Activated naive CD8-positive, alpha-beta T cell treated with anti-CD3 and anti-CD28 coated beads, Interleukin-2, amount 10 ng/mL, durations not matched to agents 7 days and 5 days (primary cell): ENCODE results near the gene PPP1R37. TPM values are rescaled to one million over a fixed set of nuclear protein-coding genes. Genes with fewer than 3 reads are reported as not detected.

Source experiments
- ATAC-seq: fragments of 150-1000 bp; cut with Tn5 transposase; one replicate; pipeline ENCODE4 v1.10.0; 2021; ENCODE audit warnings: low read depth, moderate library complexity
- POLR2A ChIA-PET: fragments of 350-600 bp; sonication (Branson Sonifier 250); formaldehyde crosslinking; loops from one replicate; lab custom pipeline; 2021; ENCODE audit warnings: antibody characterized with exemption; lab: Charles Lee
- DNase-seq: peaks from one replicate; pipeline ENCODE4 v3.0.0; 2021
- H3K27ac Mint-ChIP-seq: one replicate; pipeline ENCODE4 v1.8.0; 2022; ENCODE audit warnings: mild to moderate bottlenecking, mixed read lengths
- H3K27me3 Mint-ChIP-seq: one replicate; pipeline ENCODE4 v1.8.0; 2022; ENCODE audit warnings: mild to moderate bottlenecking, moderate library complexity, mixed read lengths
- H3K36me3 Mint-ChIP-seq: one replicate; pipeline ENCODE4 v1.8.0; 2021; ENCODE audit warnings: mild to moderate bottlenecking, mixed read lengths
- H3K4me1 Mint-ChIP-seq: one replicate; pipeline ENCODE4 v1.8.0; 2021; ENCODE audit warnings: mixed read lengths
- H3K4me3 Mint-ChIP-seq: one replicate; pipeline ENCODE4 v1.8.0; 2022; ENCODE audit warnings: mild to moderate bottlenecking, moderate library complexity, mixed read lengths
- H3K9me3 Mint-ChIP-seq: one replicate; pipeline ENCODE4 v1.8.0; 2021; ENCODE audit warnings: mixed read lengths
- total RNA-seq, 2 experiments: library from RNA; stranded (reverse); gene quantifications; one replicate each; pipeline ENCODE4 v1.2.3, GENCODE V29; 2021

The PPP1R37 gene
- total RNA-seq, 2 experiments from 2014 or later, result 29.5 to 31.9 TPM

- H3K36me3 Mint-ChIP-seq, result peaks cover 1% of the 10 kb centered on the region
- no peaks in the 10 kb centered on the region for H3K9me3 Mint-ChIP-seq
- H3K27me3 Mint-ChIP-seq, result peaks cover 12% of the 10 kb centered on the region
- H3K4me1 Mint-ChIP-seq, result peaks cover 12% of the 10 kb centered on the region
- DNase-seq, result no peak
- no peak overlapping the region for H3K27ac Mint-ChIP-seq
- no peak for ATAC-seq
- POLR2A ChIA-PET, result no interaction called here
- H3K4me3 Mint-ChIP-seq, result no peak overlapping the region
These were observed 69.0 kb downstream of the PPP1R37 start for GRCh38 chr19:45161738-45162607.

GRCh38 chr19:45162608-45163143 lies 69.7 kb downstream of the PPP1R37 start:
- DNase-seq (no peak), ATAC-seq (no peak)
- H3K4me3 Mint-ChIP-seq, result no peak overlapping the region
- peaks cover 2% of the 10 kb centered on the region for H3K36me3 Mint-ChIP-seq
- peaks cover 12% of the 10 kb centered on the region for H3K4me1 Mint-ChIP-seq
- no peaks in the 10 kb centered on the region for H3K9me3 Mint-ChIP-seq
- POLR2A ChIA-PET, result no interaction called here
- peaks cover 7% of the 10 kb centered on the region for H3K27me3 Mint-ChIP-seq
- no peak overlapping the region for H3K27ac Mint-ChIP-seq

- no peaks in the 10 kb centered on the region for H3K9me3 Mint-ChIP-seq
- no peak overlapping the region for H3K27ac Mint-ChIP-seq
- POLR2A ChIA-PET, result interaction anchor here (2.0 to 2.1 kb wide), 2 partner anchors 10 to 15 kb away, joined by 11 to 22 read pairs; partner anchors contain the start of genes BLOC1S3 and TRAPPC6A
These were observed 70.2 kb downstream of the PPP1R37 start for GRCh38 chr19:45163156-45163555.

DNA sequence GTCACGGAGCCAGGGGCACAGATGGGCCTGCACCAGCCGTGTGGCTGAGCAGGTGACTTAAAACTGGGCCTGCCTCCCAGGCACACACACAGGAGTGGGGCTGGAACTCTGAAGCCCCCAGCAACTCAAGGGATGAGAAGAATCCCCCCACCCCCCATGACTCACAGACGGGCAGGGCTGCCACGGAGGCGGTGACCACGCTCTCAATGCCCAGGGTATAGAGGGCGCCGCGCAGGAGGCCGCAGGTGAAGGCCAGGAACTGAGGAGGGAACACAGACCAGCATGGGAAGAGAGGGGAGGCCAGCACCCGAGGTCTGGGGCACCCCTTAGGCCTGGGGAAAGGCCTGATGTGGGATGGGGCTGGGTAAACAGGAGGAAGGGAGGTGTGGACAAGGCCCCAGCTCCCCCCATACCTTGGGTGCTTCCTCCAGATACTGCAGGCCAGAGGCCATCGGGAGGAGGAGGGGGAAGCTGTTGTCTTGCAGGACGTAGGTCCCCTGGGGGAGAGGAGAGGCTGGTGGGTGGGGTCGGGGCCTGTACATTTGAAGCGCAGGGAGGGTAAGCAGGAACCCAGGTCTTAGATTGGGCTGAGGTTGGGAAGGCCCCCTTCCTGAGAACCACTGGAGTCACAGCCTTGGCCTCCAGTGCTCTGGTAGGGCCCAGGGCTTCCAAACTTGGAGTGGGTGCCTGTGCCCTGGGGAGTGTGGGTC lies 70.9 kb downstream of the PPP1R37 start:
- H3K4me1 Mint-ChIP-seq, result peaks cover 14% of the 10 kb centered on the region
- ATAC-seq (no peak), DNase-seq (no peak)
- H3K36me3 Mint-ChIP-seq, result peaks cover 3% of the 10 kb centered on the region
- H3K4me3 Mint-ChIP-seq, result peak overlapping the region; percentile 48
- H3K27ac Mint-ChIP-seq, result peak overlapping the region; percentile 83
- H3K9me3 Mint-ChIP-seq, result no peaks in the 10 kb centered on the region
- H3K27me3 Mint-ChIP-seq, result no peaks in the 10 kb centered on the region
- POLR2A ChIA-PET, result interaction anchor here (0.5 to 2.1 kb wide), 6 partner anchors 9 to 61 kb away, joined by 3 to 22 read pairs (median 4); partner anchors contain the start of genes BLOC1S3 and TRAPPC6A

More at GRCh38 chr19:45163156-45163555, 70.2 kb downstream of the PPP1R37 start:
- peaks cover 3% of the 10 kb centered on the region for H3K27me3 Mint-ChIP-seq
- peaks cover 2% of the 10 kb centered on the region for H3K36me3 Mint-ChIP-seq
- H3K4me3 Mint-ChIP-seq, result no peak overlapping the region
- DNase-seq (no peak), ATAC-seq (no peak)
- H3K4me1 Mint-ChIP-seq, result peaks cover 12% of the 10 kb centered on the region

DNA sequence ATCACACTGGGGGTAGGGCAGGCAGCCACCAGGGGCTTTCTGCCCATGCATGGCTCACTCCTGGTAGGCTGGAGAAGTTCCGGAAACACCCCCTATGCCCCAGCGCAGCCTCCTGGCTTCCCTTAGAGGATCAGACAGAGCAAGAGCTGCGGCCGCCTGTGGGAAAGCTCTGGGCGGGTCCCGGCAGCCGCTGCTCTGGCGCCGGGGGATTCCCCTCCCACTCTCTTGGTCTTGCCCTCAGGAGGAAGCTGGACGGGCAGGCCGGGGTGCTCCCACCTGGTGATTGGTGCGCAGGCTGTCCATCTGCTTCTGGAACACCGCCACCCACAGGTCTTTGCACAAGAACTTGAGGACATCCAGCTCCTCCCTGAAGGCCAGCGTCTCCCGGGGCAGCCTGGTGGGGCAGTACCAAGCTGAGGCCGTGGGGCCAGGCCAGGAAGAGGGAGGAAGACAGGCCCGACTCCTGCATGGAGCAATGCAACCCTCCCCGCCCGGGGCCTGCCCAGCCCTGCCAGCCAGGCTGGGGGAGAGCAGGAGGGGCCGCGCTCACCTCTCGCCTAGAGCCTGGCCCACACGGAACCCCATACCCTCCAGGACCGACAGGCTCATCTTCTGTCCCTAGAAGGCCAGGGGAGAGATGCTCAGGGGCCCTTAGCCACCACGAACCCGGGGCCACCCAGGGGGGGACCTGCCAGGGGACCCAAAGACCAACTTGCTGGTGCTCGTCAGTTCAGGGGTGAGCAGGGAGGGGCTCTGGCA lies 71.8 kb downstream of the PPP1R37 start:
- Mint-ChIP-seq H3K36me3 (peaks cover 3% of the 10 kb centered on the region), H3K27ac (peak overlapping the region; percentile 83), H3K9me3 (no peaks in the 10 kb centered on the region), H3K4me3 (peak overlapping the region; percentile 48), H3K4me1 (peaks cover 14% of the 10 kb centered on the region), H3K27me3 (no peaks in the 10 kb centered on the region)
- DNase-seq (peak; percentile 74), ATAC-seq (peak; percentile 83)
- POLR2A ChIA-PET, result interaction anchor here (0.5 to 2.1 kb wide), 7 partner anchors 8 to 72 kb away, joined by 3 to 22 read pairs (median 4); partner anchors contain the start of genes BLOC1S3 and TRAPPC6A

- Mint-ChIP-seq H3K4me1 (peaks cover 25% of the 10 kb centered on the region), H3K36me3 (peaks cover 3% of the 10 kb centered on the region), H3K27ac (peak overlapping the region; percentile 68), H3K4me3 (no peak overlapping the region), H3K27me3 (no peaks in the 10 kb centered on the region), H3K9me3 (no peaks in the 10 kb centered on the region)
- ATAC-seq (no peak), DNase-seq (no peak)
- POLR2A ChIA-PET, result interaction anchor here (0.7 to 1.2 kb wide), 2 partner anchors 75 to 718 kb away, joined by 3 to 5 read pairs; no protein-coding TSS in a partner anchor
These were observed 73.8 kb downstream of the PPP1R37 start for GRCh38 chr19:45166723-45167252.

DNA sequence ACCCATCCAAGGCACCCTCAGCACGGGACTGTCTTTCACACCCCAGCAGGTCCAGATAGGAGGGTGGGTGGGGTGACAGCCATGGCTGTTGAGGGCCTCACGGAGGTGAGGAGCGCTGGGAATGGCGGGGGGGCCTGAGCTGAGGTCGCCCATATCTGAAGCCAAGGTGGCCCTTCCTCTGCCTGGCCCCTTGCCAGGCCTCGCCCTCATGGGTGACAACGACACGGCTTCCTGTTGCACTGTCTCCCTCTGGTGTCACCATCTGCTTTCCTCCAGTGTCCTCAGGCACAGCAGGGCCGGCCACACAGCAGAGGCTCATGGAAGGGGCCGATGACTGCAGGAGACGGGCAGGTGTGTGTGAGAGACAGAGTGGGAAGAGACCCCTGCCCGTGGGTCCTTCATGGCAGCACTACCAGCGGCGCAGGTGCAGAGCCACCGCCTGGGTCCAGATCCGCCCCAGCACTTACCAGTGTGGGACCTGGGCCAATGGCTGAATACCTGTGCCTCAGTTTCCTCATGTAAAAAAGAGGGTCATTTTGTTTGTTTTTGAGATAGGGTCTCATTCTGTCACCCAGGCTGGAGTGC lies 75.9 kb downstream of the PPP1R37 start:
- no peak for DNase-seq
- no peaks in the 10 kb centered on the region for H3K9me3 Mint-ChIP-seq
- H3K27me3 Mint-ChIP-seq, result no peaks in the 10 kb centered on the region
- H3K36me3 Mint-ChIP-seq, result peaks cover 3% of the 10 kb centered on the region
- ATAC-seq, result no peak
- peak overlapping the region; percentile 60 for H3K27ac Mint-ChIP-seq
- no peak overlapping the region for H3K4me3 Mint-ChIP-seq
- H3K4me1 Mint-ChIP-seq, result peaks cover 37% of the 10 kb centered on the region
- POLR2A ChIA-PET, result interaction anchor here (1.1 to 1.4 kb wide), 2 partner anchors 9 to 16 kb away, joined by 3 to 5 read pairs; no protein-coding TSS in a partner anchor

DNA sequence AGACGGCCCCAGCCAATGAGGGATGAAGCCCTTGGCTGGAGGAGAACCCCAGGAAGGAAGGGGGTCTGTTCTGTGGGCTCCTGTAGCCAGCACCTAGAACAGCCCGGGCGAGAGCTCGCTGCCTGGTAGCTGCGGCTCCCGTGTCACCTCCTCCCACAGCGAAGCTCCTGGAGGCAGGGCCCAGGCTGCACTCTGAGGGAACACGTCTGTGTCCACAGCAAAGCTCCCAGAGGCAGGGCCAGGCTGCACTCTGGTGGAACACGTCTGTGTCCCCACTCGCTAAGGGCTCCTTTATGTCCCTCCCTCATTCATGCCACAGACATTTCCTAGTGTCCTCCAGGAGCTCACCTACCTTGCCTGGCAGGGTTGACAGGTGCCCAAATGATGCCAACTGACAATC lies 76.6 kb downstream of the PPP1R37 start:
- DNase-seq, result no peak
- POLR2A ChIA-PET, result interaction anchor here (1.1 to 1.4 kb wide), 2 partner anchors 10 to 16 kb away, joined by 3 to 5 read pairs; no protein-coding TSS in a partner anchor
- Mint-ChIP-seq H3K36me3 (peaks cover 3% of the 10 kb centered on the region), H3K9me3 (no peaks in the 10 kb centered on the region), H3K4me1 (peaks cover 36% of the 10 kb centered on the region), H3K27ac (peak overlapping the region; percentile 68), H3K4me3 (peak overlapping the region; percentile 22), H3K27me3 (no peaks in the 10 kb centered on the region)
- no peak for ATAC-seq

DNA sequence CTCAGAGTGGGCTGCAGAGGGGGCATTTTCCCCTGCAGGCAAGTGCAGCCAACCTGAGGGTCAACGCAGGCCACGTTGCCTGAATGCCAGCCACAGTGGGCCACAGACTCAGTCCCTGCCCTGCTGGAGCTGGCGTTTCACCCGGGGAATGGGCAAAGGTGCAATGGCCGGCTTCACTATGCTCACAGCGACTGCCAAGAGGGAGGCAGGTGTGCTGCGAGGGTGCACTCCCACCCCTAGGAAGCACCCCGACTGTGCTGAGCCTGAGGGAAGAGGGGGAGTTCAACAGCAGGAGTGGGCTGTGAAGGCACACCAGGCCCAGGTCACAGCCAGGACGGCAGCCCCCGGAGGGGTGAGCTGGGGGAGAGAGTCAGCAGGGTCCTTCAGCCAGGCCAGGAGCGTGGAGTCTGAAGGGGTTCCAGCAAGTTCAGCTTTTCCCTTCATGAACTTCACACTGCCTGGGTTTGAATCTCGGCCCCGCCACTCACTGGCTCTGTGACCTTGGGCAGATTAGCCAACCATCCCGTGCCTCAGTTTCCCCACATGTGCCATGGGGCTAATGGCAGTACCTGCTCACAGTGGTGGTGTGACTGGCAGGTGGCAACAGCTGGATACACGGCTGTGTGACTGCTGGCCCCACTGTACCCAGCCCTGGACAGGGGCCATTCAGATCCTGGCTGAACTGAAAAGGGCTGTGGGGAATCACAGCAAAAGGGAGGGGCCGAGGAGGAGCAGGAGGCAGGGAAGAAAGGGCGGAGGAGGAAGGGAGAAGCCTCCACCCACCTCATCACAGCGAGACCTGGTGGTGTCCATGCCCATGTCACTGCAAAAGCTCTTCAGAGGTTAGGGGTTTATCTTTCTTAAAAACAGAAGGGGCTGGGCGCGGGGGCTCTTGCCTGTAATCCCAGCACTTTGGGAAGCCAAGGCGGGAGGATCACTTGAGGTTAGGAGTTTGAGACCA lies 77.4 kb downstream of the PPP1R37 start:
- POLR2A ChIA-PET, result interaction anchor here (1.1 to 1.6 kb wide), 3 partner anchors 11 to 78 kb away, joined by 3 to 7 read pairs (median 5); partner anchors contain the start of gene PPP1R37
- H3K9me3 Mint-ChIP-seq, result no peaks in the 10 kb centered on the region
- H3K27me3 Mint-ChIP-seq, result no peaks in the 10 kb centered on the region
- ATAC-seq (no peak), DNase-seq (no peak)
- H3K4me3 Mint-ChIP-seq, result peak overlapping the region; percentile 78
- H3K27ac Mint-ChIP-seq, result peak overlapping the region; percentile 91
- peaks cover 36% of the 10 kb centered on the region for H3K4me1 Mint-ChIP-seq
- peaks cover 3% of the 10 kb centered on the region for H3K36me3 Mint-ChIP-seq

- ATAC-seq, result peak; percentile 84
- peaks cover 37% of the 10 kb centered on the region for H3K4me1 Mint-ChIP-seq
- H3K27me3 Mint-ChIP-seq, result no peaks in the 10 kb centered on the region
- DNase-seq, result peak; percentile 50
- POLR2A ChIA-PET, result interaction anchor here (1.6 kb wide), 1 partner anchor 79 kb away, joined by 7 read pairs; the partner anchor contains the start of gene PPP1R37
- H3K27ac Mint-ChIP-seq, result peak overlapping the region; percentile 91
- no peaks in the 10 kb centered on the region for H3K9me3 Mint-ChIP-seq
- peak overlapping the region; percentile 78 for H3K4me3 Mint-ChIP-seq
- H3K36me3 Mint-ChIP-seq, result peaks cover 3% of the 10 kb centered on the region
These were observed 78.2 kb downstream of the PPP1R37 start for GRCh38 chr19:45171211-45171623.

GRCh38 chr19:45172173-45172572 lies 79.2 kb downstream of the PPP1R37 start:
- Mint-ChIP-seq H3K27ac (peak overlapping the region; percentile 82), H3K36me3 (peaks cover 1% of the 10 kb centered on the region), H3K9me3 (no peaks in the 10 kb centered on the region), H3K4me3 (peak overlapping the region; percentile 60), H3K27me3 (no peaks in the 10 kb centered on the region), H3K4me1 (peaks cover 37% of the 10 kb centered on the region)
- peak; percentile 52 for DNase-seq
- POLR2A ChIA-PET, result interaction anchor here (0.9 to 1.7 kb wide), 4 partner anchors 8 to 106 kb away, joined by 3 to 7 read pairs (median 5); partner anchors contain the start of gene PPP1R37
- ATAC-seq, result peak; percentile 71
